HCT116 (cell line): ENCODE measurements around the gene HSD17B12.

Source experiments
- ATF3 ChIP-seq: IDR thresholded peaks from 2 replicates; pipeline ENCODE4 v1.6.1; 2012
- CTCF ChIP-seq, 3 experiments: fragments of 200-600 bp in 1 of 3; sonication (generic) in 1 of 3; IDR thresholded peaks in 2 of 3; conservative IDR thresholded peaks in 1 of 3; 2 replicates each; pipeline ENCODE4 v1.5.1; 2012 to 2017; ENCODE audit warnings: low read depth in 2 of 3, low read length in 2 of 3, antibody characterized with exemption in 1 of 3, borderline replicate concordance in 1 of 3, control low read depth in 1 of 3, mild to moderate bottlenecking in 1 of 3, mixed read lengths in 1 of 3, mixed run types in 1 of 3, moderate library complexity in 1 of 3; ENCODE audit not compliant: insufficient read depth in 1 of 3
- EZH2 ChIP-seq: fragments of 200-600 bp; sonication (generic); IDR thresholded peaks from 2 replicates; pipeline ENCODE4 v1.6.1; 2017; ENCODE audit warnings: antibody characterized with exemption, mixed run types
- EZH2phosphoT487 ChIP-seq: fragments of 200-600 bp; IDR thresholded peaks from 2 replicates; pipeline ENCODE4 v1.6.1; 2018; ENCODE audit warnings: antibody characterized with exemption, borderline replicate concordance
- POLR2AphosphoS5 ChIP-seq: IDR thresholded peaks from 2 replicates; pipeline ENCODE4 v1.6.1; 2011; ENCODE audit warnings: mild to moderate bottlenecking, low read depth, low read length, moderate library complexity
- RAD21 ChIP-seq: IDR thresholded peaks from 2 replicates; pipeline ENCODE4 v1.6.1; 2012; ENCODE audit warnings: low read depth, mild to moderate bottlenecking
- REST ChIP-seq: IDR thresholded peaks from 2 replicates; pipeline ENCODE4 v1.6.1; 2012; ENCODE audit warnings: low read depth
- SIN3A ChIP-seq: IDR thresholded peaks from 2 replicates; pipeline ENCODE4 v1.6.1; 2012; ENCODE audit warnings: low read depth
- SP1 ChIP-seq: IDR thresholded peaks from 2 replicates; pipeline ENCODE4 v1.6.1; 2012; ENCODE audit warnings: low read depth
- YY1 ChIP-seq: IDR thresholded peaks from 2 replicates; pipeline ENCODE4 v1.6.1; 2011; ENCODE audit warnings: low read length, low read depth, moderate library complexity, mild to moderate bottlenecking; ENCODE audit not compliant: insufficient replicate concordance; ENCODE audit errors: extremely low read depth

- TF ChIP-seq RAD21 (no peak), SP1 (no peak), YY1 (no peak), REST (no peak), EZH2 (no peak), CTCF (IDR thresholded peaks at IDR 0.05 in 2 of 3, conservative IDR thresholded peaks at IDR 0.05 in 1 of 3; ENCODE audit: borderline replicate concordance in 1 of 3, insufficient read depth in 1 of 3, low read depth in 2 of 3, low read length in 2 of 3) (no peak), ATF3 (no peak), EZH2phosphoT487 (no peak), POLR2AphosphoS5 (no peak), SIN3A (no peak)
Observed at GRCh38 chr11:43735961-43736360, 55.4 kb downstream of the HSD17B12 start.
